GM10266 (cell line): Measurements from ENCODE around the gene PRPF39.

Source experiments
- DNase-seq: peaks from one replicate; pipeline ENCODE4 v3.0.0; 2012; ENCODE audit errors: extremely low spot score
- CTCF ChIP-seq: IDR thresholded peaks from 2 replicates; pipeline ENCODE4 v1.5.1; 2012; ENCODE audit warnings: mild to moderate bottlenecking, low read depth; ENCODE audit not compliant: control insufficient read depth, insufficient read depth; ENCODE audit errors: missing control alignments

Gene PRPF39

GRCh38 chr14:45125754-45126153, 41.8 kb downstream of the PRPF39 start:
- TF ChIP-seq CTCF = no peak
- no peak for DNase-seq

DNA sequence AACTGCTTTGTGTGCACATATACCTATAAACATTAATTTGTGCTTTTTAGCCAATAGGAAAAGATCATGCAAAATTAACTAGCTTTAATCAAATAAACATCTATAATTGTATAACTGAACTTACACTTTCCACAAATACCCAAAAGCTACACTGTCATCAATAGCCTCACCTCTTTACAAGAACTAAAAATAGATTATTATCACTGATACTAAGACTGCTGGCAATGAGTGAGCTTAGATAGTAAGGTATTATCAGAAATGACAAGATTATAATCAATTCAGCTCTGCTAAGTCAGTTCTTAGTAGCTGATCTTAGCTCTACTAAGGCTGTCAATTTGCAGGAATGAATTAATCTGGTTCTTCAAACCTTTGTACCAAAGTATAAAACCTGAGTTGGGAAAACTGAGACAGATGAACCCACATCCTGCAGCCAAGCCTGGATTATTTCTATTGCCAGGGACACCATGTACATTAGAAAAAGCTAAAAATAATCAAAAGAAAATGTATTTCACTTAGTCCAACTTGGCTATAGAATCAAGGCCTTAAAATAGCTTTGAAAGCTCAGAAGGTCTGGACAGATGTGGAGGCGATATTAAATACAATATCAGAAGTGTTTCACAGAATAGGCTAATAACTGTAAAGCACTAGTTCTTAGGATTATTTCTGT, 45.2 kb downstream of the PRPF39 start:
- no peak for TF ChIP-seq CTCF
- DNase-seq = no peak

- no peak for TF ChIP-seq CTCF
- DNase-seq = no peak
These were observed 49.8 kb downstream of the PRPF39 start for GRCh38 chr14:45133683-45134050.

DNA sequence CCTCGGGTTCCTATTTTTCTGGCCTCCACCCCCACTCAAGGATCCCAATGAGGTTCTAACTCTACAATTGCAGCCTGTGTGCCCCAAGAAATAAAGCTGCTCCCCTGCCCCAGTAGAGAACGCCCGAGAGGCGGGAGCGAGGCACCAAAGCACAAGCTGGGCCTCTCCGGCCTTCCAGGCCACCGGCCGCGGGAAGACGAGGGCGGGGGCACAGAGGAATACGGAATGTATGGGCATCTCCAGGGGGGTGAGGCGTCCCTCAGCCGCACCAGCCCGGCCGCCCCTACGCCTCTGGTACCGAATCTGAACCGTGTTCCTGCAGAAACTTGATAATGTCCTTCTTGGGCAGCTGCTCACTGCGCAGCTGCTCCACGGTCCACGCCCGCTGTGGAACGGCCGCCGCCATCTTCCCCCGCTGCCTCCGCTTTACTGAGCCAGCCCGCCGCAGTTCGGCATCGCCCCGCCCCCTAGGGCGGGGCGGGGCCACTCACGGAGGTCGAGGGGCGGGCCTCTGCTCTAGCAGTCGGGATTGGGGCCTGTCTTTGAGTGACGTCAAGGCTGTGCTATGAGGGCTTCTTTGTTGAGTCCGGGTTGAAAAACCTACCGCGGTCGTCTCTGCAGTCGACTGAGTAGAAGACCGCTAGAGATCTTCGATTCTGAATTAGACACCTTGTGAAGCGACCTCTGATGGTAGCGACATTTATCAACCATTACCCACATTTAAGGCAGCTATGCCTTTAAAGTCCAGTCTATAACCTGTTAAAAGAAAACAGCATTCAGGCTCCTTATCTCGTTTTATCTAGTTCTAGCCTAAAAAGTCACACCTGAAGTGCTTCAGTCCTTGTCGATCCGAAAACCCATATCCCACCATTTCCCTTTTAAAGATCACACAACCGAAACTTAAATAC, 50.4 kb downstream of the PRPF39 start, which contains the start of gene FKBP3:
Gene FKBP3 (minus strand): TSS at position 431 of the 908 bp plus-strand sequence. CDS start 25 bp downstream, at position 406.
- TF ChIP-seq CTCF = peak; percentile 50
- DNase-seq = peak; percentile 93

DNA sequence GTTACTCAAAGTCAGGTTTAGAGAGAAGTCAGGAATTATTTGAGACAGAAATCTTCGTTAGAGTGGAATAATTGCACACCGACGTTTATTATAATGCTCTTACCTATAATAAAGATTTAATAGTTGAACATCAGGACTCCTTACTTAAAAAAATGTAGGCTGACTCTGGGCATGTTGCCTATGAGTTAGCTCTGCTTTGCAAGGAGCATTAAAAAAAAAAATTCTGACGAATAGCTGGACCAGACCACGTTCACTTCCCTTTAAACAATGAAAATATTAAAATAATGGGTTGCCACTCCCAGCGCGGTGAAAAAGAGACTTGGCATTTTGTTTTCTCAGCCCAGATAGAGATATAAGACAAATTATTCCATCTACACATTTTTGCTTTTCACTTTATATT, 51.2 kb downstream of the PRPF39 start:
- TF ChIP-seq CTCF = no peak
- DNase-seq = no peak

GRCh38 chr14:45135659-45136395, 51.9 kb downstream of the PRPF39 start, which contains the start of gene FANCM:
Gene FANCM (plus strand): TSS chr14:45135930. CDS start chr14:45136032, 102 bp downstream.
- no peak for TF ChIP-seq CTCF

More at GRCh38 chr14:45135659-45136395, 51.9 kb downstream of the PRPF39 start, which contains the start of gene FANCM:
- DNase-seq = peak; percentile 82
